SK-N-SH (cell line): ENCODE results near the gene ASS1.

Source experiments
- CTCF ChIP-seq: fragments of 200-600 bp; sonication (generic); IDR thresholded peaks from 2 replicates; pipeline ENCODE4 v1.6.1; 2017; ENCODE audit warnings: antibody characterized with exemption, mild to moderate bottlenecking, moderate library complexity
- EZH2phosphoT487 ChIP-seq: fragments of 200-600 bp; sonication (generic); IDR thresholded peaks from 2 replicates; pipeline ENCODE4 v1.6.1; 2017; ENCODE audit warnings: low read depth, mixed run types, mild to moderate bottlenecking, antibody characterized with exemption, moderate library complexity, borderline replicate concordance
- POLR2AphosphoS5 ChIP-seq: IDR thresholded peaks from 2 replicates; pipeline ENCODE4 v1.6.1; 2012; ENCODE audit warnings: low read depth, low read length
- RAD21 ChIP-seq: IDR thresholded peaks from 2 replicates; pipeline ENCODE4 v1.6.1; 2012; ENCODE audit warnings: mild to moderate bottlenecking, low read length
- RFX5 ChIP-seq: IDR thresholded peaks from 2 replicates; pipeline ENCODE4 v1.6.1; 2012; ENCODE audit warnings: mild to moderate bottlenecking, improper control_type of control experiment, low read length
- SIN3A ChIP-seq: IDR thresholded peaks from 2 replicates; pipeline ENCODE4 v1.6.1; 2012; ENCODE audit warnings: low read depth, mild to moderate bottlenecking, low read length, moderate library complexity, borderline replicate concordance
- SMC3 ChIP-seq: IDR thresholded peaks from 2 replicates; pipeline ENCODE4 v1.6.1; 2012; ENCODE audit warnings: low read depth, low read length, improper control_type of control experiment
- TAF1 ChIP-seq: IDR thresholded peaks from 2 replicates; pipeline ENCODE4 v1.6.1; 2012; ENCODE audit warnings: low read depth, mild to moderate bottlenecking, low read length, moderate library complexity, borderline replicate concordance
- YY1 ChIP-seq: IDR thresholded peaks from 2 replicates; pipeline ENCODE4 v1.4.0; 2012; ENCODE audit warnings: low read depth, mild to moderate bottlenecking

- no peak for TF ChIP-seq RAD21
- TF ChIP-seq SMC3: no peak
- TF ChIP-seq CTCF: no peak
- TF ChIP-seq RFX5: no peak
- no peak for TF ChIP-seq POLR2AphosphoS5
- TF ChIP-seq TAF1: no peak
- TF ChIP-seq EZH2phosphoT487: no peak
- TF ChIP-seq SIN3A: no peak
- TF ChIP-seq YY1: no peak
Measured at GRCh38 chr9:130454096-130454811, 9.5 kb downstream of the ASS1 start.
